ENCODE results near the gene BARHL1. TPM values are rescaled to one million over a fixed set of nuclear protein-coding genes. Genes with fewer than 3 reads are reported as not detected.

Gene BARHL1
- total and polyA plus RNA-seq, 2 of the 13 experiments (the other 11 are each of a cell fraction or from before 2014, with no cell fraction given): not detected

DNA sequence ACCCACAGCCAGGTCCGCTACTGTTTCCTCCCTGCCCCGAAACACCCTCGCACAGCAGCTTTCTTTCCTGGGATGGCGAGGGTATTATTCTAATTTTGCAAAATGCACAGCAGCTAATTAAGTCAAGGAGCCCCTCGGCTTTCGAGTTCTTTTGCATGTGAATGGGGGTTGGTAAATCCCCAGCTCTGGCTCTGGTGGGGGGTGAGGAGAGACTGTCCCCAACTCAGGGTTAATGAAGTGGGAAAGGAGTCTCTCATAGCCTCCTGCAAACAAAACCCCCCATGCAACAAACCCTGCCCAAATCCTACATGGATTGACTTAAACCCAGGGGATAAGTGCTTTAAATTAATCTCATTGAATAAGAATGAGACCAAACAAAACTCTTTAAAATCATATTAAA, 8.8 kb downstream of the BARHL1 start (continued):
- TF ChIP-seq, protein P1, sequence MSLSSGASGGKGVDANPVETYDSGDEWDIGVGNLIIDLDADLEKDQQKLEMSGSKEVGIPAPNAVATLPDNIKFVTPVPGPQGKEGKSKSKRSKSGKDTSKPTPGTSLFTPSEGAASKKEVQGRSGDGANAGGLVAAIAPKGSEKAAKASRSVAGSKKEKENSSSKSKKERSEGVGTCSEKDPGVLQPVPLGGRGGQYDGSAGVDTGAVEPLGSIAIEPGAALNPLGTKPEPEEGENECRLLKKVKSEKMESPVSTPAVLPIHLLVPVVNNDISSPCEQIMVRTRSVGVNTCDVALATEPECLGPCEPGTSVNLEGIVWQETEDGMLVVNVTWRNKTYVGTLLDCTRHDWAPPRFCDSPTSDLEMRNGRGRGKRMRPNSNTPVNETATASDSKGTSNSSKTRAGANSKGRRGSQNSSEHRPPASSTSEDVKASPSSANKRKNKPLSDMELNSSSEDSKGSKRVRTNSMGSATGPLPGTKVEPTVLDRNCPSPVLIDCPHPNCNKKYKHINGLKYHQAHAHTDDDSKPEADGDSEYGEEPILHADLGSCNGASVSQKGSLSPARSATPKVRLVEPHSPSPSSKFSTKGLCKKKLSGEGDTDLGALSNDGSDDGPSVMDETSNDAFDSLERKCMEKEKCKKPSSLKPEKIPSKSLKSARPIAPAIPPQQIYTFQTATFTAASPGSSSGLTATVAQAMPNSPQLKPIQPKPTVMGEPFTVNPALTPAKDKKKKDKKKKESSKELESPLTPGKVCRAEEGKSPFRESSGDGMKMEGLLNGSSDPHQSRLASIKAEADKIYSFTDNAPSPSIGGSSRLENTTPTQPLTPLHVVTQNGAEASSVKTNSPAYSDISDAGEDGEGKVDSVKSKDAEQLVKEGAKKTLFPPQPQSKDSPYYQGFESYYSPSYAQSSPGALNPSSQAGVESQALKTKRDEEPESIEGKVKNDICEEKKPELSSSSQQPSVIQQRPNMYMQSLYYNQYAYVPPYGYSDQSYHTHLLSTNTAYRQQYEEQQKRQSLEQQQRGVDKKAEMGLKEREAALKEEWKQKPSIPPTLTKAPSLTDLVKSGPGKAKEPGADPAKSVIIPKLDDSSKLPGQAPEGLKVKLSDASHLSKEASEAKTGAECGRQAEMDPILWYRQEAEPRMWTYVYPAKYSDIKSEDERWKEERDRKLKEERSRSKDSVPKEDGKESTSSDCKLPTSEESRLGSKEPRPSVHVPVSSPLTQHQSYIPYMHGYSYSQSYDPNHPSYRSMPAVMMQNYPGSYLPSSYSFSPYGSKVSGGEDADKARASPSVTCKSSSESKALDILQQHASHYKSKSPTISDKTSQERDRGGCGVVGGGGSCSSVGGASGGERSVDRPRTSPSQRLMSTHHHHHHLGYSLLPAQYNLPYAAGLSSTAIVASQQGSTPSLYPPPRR (CRISPR knock-in tag; IDR thresholded peaks at IDR 0.05; ENCODE audit: borderline replicate concordance): no peak
- TF ChIP-seq KLF6 (CRISPR knock-in tag; IDR thresholded peaks at IDR 0.05) (no peak), ATF7-NPFF (CRISPR knock-in tag; IDR thresholded peaks at IDR 0.05; ENCODE audit: low read depth) (no peak), ZNF788 (CRISPR knock-in tag; IDR thresholded peaks at IDR 0.05; ENCODE audit: borderline replicate concordance) (no peak), NFYC (CRISPR knock-in tag; IDR thresholded peaks at IDR 0.05) (no peak), ZFAT (CRISPR knock-in tag; conservative IDR thresholded peaks at IDR 0.05) (no peak), ATAD3A (CRISPR knock-in tag; IDR thresholded peaks at IDR 0.05) (no peak)
- TF ChIP-seq, protein P2, sequence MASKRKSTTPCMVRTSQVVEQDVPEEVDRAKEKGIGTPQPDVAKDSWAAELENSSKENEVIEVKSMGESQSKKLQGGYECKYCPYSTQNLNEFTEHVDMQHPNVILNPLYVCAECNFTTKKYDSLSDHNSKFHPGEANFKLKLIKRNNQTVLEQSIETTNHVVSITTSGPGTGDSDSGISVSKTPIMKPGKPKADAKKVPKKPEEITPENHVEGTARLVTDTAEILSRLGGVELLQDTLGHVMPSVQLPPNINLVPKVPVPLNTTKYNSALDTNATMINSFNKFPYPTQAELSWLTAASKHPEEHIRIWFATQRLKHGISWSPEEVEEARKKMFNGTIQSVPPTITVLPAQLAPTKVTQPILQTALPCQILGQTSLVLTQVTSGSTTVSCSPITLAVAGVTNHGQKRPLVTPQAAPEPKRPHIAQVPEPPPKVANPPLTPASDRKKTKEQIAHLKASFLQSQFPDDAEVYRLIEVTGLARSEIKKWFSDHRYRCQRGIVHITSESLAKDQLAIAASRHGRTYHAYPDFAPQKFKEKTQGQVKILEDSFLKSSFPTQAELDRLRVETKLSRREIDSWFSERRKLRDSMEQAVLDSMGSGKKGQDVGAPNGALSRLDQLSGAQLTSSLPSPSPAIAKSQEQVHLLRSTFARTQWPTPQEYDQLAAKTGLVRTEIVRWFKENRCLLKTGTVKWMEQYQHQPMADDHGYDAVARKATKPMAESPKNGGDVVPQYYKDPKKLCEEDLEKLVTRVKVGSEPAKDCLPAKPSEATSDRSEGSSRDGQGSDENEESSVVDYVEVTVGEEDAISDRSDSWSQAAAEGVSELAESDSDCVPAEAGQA (IDR thresholded peaks at IDR 0.05; ENCODE audit: low read depth): no peak
- TF ChIP-seq, protein P2 (CRISPR knock-in tag; IDR thresholded peaks at IDR 0.05; ENCODE audit: borderline replicate concordance): no peak
- TF ChIP-seq, protein P3, sequence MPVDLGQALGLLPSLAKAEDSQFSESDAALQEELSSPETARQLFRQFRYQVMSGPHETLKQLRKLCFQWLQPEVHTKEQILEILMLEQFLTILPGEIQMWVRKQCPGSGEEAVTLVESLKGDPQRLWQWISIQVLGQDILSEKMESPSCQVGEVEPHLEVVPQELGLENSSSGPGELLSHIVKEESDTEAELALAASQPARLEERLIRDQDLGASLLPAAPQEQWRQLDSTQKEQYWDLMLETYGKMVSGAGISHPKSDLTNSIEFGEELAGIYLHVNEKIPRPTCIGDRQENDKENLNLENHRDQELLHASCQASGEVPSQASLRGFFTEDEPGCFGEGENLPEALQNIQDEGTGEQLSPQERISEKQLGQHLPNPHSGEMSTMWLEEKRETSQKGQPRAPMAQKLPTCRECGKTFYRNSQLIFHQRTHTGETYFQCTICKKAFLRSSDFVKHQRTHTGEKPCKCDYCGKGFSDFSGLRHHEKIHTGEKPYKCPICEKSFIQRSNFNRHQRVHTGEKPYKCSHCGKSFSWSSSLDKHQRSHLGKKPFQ (CRISPR knock-in tag; IDR thresholded peaks at IDR 0.05; ENCODE audit: insufficient replicate concordance): no peak
- TF ChIP-seq, protein P4, sequence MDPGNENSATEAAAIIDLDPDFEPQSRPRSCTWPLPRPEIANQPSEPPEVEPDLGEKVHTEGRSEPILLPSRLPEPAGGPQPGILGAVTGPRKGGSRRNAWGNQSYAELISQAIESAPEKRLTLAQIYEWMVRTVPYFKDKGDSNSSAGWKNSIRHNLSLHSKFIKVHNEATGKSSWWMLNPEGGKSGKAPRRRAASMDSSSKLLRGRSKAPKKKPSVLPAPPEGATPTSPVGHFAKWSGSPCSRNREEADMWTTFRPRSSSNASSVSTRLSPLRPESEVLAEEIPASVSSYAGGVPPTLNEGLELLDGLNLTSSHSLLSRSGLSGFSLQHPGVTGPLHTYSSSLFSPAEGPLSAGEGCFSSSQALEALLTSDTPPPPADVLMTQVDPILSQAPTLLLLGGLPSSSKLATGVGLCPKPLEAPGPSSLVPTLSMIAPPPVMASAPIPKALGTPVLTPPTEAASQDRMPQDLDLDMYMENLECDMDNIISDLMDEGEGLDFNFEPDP (CRISPR knock-in tag; conservative IDR thresholded peaks at IDR 0.05): no peak

Measured in HepG2 (cell line).